HepG2 (cell line): ENCODE results near the gene ENTPD2. TPM values are rescaled to one million over a fixed set of nuclear protein-coding genes. Genes with fewer than 3 reads are reported as not detected.
A peak's percentile ranks its signal among the peaks of the same experiment; 100 is the strongest.

ENCODE experiments used
- CBX5 ChIP-seq: sonication (generic); formaldehyde crosslinking; IDR thresholded peaks from 2 replicates; pipeline ENCODE4 v1.4.0; 2020; ENCODE audit warnings: missing genetic modification reagents, borderline replicate concordance
- FOSL2 ChIP-seq: sonication (generic); formaldehyde crosslinking; IDR thresholded peaks from 2 replicates; pipeline ENCODE4 v1.4.0; 2020; ENCODE audit warnings: missing genetic modification reagents
- MIXL1 ChIP-seq: IDR thresholded peaks from 2 replicates; pipeline ENCODE4 v1.6.1; 2016
- NONO ChIP-seq, 2 experiments: fragments of 450-650 bp in 1 of 2; sonication (generic) in 1 of 2; formaldehyde crosslinking in 1 of 2; IDR thresholded peaks in 1 of 2; conservative IDR thresholded peaks in 1 of 2; 2 replicates each; pipeline versions ENCODE4 v1.6.1 to v1.8.0; 2017 to 2022; ENCODE audit warnings: mild to moderate bottlenecking in 1 of 2, missing genetic modification reagents in 1 of 2, moderate library complexity in 1 of 2
- PHF21A ChIP-seq: sonication (generic); formaldehyde crosslinking; IDR thresholded peaks from 2 replicates; pipeline ENCODE4 v1.5.0; 2020; ENCODE audit warnings: mild to moderate bottlenecking, missing genetic modification reagents
- PRMT3 ChIP-seq: sonication (generic); formaldehyde crosslinking; IDR thresholded peaks from 2 replicates; pipeline ENCODE4 v1.8.1; 2022; ENCODE audit warnings: low read depth, mild to moderate bottlenecking, moderate library complexity, missing genetic modification reagents, borderline replicate concordance
- REL ChIP-seq: sonication (generic); formaldehyde crosslinking; conservative IDR thresholded peaks from 2 replicates; pipeline ENCODE4 v1.8.0; 2022; ENCODE audit warnings: mild to moderate bottlenecking, missing genetic modification reagents, moderate library complexity
- RFX1 ChIP-seq: fragments of 450-650 bp; IDR thresholded peaks from 2 replicates; pipeline ENCODE4 v1.6.1; 2017
- ZFP36L2 ChIP-seq: sonication (generic); formaldehyde crosslinking; IDR thresholded peaks from 2 replicates; pipeline ENCODE4 v1.4.0; 2020; ENCODE audit warnings: missing genetic modification reagents
- ZNF34 ChIP-seq: sonication (generic); formaldehyde crosslinking; IDR thresholded peaks from 2 replicates; pipeline ENCODE4 v1.4.0; 2020; ENCODE audit warnings: mild to moderate bottlenecking, missing genetic modification reagents, borderline replicate concordance
- ZNF644 ChIP-seq: IDR thresholded peaks from 2 replicates; pipeline ENCODE4 v1.6.1; 2016; ENCODE audit warnings: low read depth
- ZSCAN9 ChIP-seq: IDR thresholded peaks from 2 replicates; pipeline ENCODE4 v1.6.1; 2016; ENCODE audit warnings: borderline replicate concordance
- polyA plus RNA-seq, 8 experiments: library from polyadenylated mRNA; depleted of rRNA in 3 of 8; stranded (reverse) in 7 of 8; unstranded in 1 of 8; fragments of >200 nt; fragmentation: Illumina TruSeq in 4 of 8; extraction: Trizol in 4 of 8; gene quantifications; 2 replicates each; pipeline versions ENCODE4 v1.2.1 to v1.2.3, GENCODE V29; 2011 to 2016; ENCODE audit warnings: low read depth in 4 of 8, missing spikeins in 1 of 8, mixed read lengths in 1 of 8; ENCODE audit not compliant: insufficient read depth in 1 of 8
- total RNA-seq, 5 experiments: library from RNA; depleted of rRNA; stranded (reverse); fragments of >200 nt; fragmentation: Illumina TruSeq; extraction: Trizol; gene quantifications; 2 replicates each; pipeline ENCODE4 v1.2.3, GENCODE V29; 2016; ENCODE audit warnings: low read depth in 1 of 5
- TF ChIP-seq, protein P1 (sequence below): fragments of 450-650 bp; IDR thresholded peaks from 2 replicates; pipeline ENCODE4 v1.6.1; 2017
- TF ChIP-seq, protein P2 (sequence below): sonication (generic); formaldehyde crosslinking; IDR thresholded peaks from 2 replicates; pipeline ENCODE4 v1.4.0; 2020; ENCODE audit warnings: mild to moderate bottlenecking, missing genetic modification reagents
- TF ChIP-seq, protein P3 (sequence below): sonication (generic); formaldehyde crosslinking; IDR thresholded peaks from 2 replicates; pipeline ENCODE4 v1.5.0; 2020; ENCODE audit warnings: missing genetic modification reagents
- TF ChIP-seq, protein P4 (sequence below): sonication (generic); formaldehyde crosslinking; IDR thresholded peaks from 2 replicates; pipeline ENCODE4 v1.4.0; 2020; ENCODE audit warnings: missing genetic modification reagents, borderline replicate concordance
- TF ChIP-seq, protein P5 (sequence below): sonication (generic); formaldehyde crosslinking; IDR thresholded peaks from 2 replicates; pipeline ENCODE4 v1.5.1; 2020; ENCODE audit warnings: mild to moderate bottlenecking, missing genetic modification reagents, borderline replicate concordance

The ENTPD2 gene
- total and polyA plus RNA-seq, 2 of the 13 experiments (the other 11 are each of a cell fraction or from before 2014, with no cell fraction given): 0.95 to 3.2 TPM

DNA sequence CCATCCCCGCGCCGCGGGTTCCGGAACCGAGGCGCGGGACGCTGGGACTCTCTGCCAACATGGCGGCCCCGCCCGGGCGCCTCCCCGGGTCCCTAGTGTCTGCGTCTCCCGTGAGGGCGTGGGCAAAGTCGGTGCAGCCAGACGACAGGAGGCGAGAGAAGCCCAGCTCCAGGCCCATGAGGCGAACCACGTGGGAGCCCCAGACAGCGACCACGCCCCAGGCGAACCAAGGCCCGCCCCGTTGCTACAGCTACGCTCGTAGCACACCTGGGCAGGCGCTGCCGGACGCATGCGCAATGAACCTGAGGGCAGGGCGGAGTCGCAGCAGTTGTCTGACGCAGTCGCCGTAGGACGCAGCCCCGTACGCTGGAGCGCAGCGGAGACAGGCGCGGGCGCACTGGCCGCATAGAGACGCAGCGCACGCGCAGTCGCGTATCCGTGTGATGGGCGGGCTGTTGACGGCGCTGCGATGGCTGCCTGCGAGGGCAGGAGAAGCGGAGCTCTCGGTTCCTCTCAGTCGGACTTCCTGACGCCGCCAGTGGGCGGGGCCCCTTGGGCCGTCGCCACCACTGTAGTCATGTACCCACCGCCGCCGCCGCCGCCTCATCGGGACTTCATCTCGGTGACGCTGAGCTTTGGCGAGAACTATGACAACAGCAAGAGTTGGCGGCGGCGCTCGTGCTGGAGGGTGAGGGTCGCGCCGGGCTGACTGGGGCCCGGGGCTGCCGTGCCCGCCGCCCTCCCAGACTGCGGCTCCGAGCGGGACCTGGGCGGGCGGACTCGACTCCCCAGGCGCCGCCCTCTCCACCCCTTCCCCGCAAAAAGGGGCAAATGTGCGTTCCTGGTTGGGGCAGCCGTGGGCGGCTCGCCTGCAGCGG is 32.9 kb upstream of the ENTPD2 start, which contains the start of gene MAN1B1 (continued):
- TF ChIP-seq, protein P1, sequence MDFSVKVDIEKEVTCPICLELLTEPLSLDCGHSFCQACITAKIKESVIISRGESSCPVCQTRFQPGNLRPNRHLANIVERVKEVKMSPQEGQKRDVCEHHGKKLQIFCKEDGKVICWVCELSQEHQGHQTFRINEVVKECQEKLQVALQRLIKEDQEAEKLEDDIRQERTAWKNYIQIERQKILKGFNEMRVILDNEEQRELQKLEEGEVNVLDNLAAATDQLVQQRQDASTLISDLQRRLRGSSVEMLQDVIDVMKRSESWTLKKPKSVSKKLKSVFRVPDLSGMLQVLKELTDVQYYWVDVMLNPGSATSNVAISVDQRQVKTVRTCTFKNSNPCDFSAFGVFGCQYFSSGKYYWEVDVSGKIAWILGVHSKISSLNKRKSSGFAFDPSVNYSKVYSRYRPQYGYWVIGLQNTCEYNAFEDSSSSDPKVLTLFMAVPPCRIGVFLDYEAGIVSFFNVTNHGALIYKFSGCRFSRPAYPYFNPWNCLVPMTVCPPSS: no peak
- TF ChIP-seq, protein P2, sequence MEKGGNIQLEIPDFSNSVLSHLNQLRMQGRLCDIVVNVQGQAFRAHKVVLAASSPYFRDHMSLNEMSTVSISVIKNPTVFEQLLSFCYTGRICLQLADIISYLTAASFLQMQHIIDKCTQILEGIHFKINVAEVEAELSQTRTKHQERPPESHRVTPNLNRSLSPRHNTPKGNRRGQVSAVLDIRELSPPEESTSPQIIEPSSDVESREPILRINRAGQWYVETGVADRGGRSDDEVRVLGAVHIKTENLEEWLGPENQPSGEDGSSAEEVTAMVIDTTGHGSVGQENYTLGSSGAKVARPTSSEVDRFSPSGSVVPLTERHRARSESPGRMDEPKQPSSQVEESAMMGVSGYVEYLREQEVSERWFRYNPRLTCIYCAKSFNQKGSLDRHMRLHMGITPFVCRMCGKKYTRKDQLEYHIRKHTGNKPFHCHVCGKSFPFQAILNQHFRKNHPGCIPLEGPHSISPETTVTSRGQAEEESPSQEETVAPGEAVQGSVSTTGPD: no peak
- TF ChIP-seq FOSL2 (CRISPR knock-in tag) (0 out of 2 replicates have a peak, but pooled peaks have one; percentile 18), ZNF644 (CRISPR knock-in tag) (no peak), PHF21A (no peak), CBX5 (CRISPR knock-in tag) (peak; percentile 43; the same call in 1 of the 2 replicates), ZNF34 (CRISPR knock-in tag) (no peak), ZSCAN9 (CRISPR knock-in tag) (0 out of 2 replicates have a peak, but pooled peaks have one; percentile 62), PRMT3 (CRISPR knock-in tag) (no peak), NONO (IDR thresholded peaks at IDR 0.05) (no peak), NONO (CRISPR knock-in tag; conservative IDR thresholded peaks at IDR 0.05) (peak; percentile 80), REL (CRISPR knock-in tag) (peak; percentile 79), ZFP36L2 (CRISPR knock-in tag) (no peak), RFX1 (peak; percentile 98), MIXL1 (CRISPR knock-in tag) (no peak)
- TF ChIP-seq, protein P3, sequence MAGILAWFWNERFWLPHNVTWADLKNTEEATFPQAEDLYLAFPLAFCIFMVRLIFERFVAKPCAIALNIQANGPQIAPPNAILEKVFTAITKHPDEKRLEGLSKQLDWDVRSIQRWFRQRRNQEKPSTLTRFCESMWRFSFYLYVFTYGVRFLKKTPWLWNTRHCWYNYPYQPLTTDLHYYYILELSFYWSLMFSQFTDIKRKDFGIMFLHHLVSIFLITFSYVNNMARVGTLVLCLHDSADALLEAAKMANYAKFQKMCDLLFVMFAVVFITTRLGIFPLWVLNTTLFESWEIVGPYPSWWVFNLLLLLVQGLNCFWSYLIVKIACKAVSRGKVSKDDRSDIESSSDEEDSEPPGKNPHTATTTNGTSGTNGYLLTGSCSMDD (CRISPR knock-in tag): no peak
- TF ChIP-seq, protein P4, sequence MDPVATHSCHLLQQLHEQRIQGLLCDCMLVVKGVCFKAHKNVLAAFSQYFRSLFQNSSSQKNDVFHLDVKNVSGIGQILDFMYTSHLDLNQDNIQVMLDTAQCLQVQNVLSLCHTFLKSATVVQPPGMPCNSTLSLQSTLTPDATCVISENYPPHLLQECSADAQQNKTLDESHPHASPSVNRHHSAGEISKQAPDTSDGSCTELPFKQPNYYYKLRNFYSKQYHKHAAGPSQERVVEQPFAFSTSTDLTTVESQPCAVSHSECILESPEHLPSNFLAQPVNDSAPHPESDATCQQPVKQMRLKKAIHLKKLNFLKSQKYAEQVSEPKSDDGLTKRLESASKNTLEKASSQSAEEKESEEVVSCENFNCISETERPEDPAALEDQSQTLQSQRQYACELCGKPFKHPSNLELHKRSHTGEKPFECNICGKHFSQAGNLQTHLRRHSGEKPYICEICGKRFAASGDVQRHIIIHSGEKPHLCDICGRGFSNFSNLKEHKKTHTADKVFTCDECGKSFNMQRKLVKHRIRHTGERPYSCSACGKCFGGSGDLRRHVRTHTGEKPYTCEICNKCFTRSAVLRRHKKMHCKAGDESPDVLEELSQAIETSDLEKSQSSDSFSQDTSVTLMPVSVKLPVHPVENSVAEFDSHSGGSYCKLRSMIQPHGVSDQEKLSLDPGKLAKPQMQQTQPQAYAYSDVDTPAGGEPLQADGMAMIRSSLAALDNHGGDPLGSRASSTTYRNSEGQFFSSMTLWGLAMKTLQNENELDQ (CRISPR knock-in tag): no peak
- TF ChIP-seq, protein P5, sequence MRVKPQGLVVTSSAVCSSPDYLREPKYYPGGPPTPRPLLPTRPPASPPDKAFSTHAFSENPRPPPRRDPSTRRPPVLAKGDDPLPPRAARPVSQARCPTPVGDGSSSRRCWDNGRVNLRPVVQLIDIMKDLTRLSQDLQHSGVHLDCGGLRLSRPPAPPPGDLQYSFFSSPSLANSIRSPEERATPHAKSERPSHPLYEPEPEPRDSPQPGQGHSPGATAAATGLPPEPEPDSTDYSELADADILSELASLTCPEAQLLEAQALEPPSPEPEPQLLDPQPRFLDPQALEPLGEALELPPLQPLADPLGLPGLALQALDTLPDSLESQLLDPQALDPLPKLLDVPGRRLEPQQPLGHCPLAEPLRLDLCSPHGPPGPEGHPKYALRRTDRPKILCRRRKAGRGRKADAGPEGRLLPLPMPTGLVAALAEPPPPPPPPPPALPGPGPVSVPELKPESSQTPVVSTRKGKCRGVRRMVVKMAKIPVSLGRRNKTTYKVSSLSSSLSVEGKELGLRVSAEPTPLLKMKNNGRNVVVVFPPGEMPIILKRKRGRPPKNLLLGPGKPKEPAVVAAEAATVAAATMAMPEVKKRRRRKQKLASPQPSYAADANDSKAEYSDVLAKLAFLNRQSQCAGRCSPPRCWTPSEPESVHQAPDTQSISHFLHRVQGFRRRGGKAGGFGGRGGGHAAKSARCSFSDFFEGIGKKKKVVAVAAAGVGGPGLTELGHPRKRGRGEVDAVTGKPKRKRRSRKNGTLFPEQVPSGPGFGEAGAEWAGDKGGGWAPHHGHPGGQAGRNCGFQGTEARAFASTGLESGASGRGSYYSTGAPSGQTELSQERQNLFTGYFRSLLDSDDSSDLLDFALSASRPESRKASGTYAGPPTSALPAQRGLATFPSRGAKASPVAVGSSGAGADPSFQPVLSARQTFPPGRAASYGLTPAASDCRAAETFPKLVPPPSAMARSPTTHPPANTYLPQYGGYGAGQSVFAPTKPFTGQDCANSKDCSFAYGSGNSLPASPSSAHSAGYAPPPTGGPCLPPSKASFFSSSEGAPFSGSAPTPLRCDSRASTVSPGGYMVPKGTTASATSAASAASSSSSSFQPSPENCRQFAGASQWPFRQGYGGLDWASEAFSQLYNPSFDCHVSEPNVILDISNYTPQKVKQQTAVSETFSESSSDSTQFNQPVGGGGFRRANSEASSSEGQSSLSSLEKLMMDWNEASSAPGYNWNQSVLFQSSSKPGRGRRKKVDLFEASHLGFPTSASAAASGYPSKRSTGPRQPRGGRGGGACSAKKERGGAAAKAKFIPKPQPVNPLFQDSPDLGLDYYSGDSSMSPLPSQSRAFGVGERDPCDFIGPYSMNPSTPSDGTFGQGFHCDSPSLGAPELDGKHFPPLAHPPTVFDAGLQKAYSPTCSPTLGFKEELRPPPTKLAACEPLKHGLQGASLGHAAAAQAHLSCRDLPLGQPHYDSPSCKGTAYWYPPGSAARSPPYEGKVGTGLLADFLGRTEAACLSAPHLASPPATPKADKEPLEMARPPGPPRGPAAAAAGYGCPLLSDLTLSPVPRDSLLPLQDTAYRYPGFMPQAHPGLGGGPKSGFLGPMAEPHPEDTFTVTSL: no peak
